ENCODE measurements around the gene CNPPD1. TPM values are rescaled to one million over a fixed set of nuclear protein-coding genes. Genes with fewer than 3 reads are reported as not detected.
A peak's percentile ranks its signal among the peaks of the same experiment; 100 is the strongest.

Gene CNPPD1
- total RNA-seq (10 to 100 TPM; 12.8 to 48.2 (median 36.2) TPM), polyA plus RNA-seq (10 to 100 TPM; 26.5 to 45.5 (median 34.2) TPM)
- long read RNA-seq, donor 1, transcript CNPPD1-201 (8 exons, 2,060 nt): major isoform, 5 of 11 reads
- long read RNA-seq, donor 1, partial matches to known transcripts: 6 of 11 reads
- long read RNA-seq, donor 1, other reads (novel, unspliced or antisense): 0 of 11 reads
- long read RNA-seq, donor 2, transcript CNPPD1-201 (8 exons, 2,060 nt): major isoform, 11 of 12 reads
- long read RNA-seq, donor 2, partial matches to known transcripts: 0 of 12 reads
- long read RNA-seq, donor 2, other reads (novel, unspliced or antisense): 0 of 12 reads
- long read RNA-seq, donor 3, partial matches to known transcripts: 0 of 2 reads
- long read RNA-seq, donor 3, other reads (novel, unspliced or antisense): 0 of 2 reads
- long read RNA-seq, donor 4, partial matches to known transcripts: 0 of 1 reads
- long read RNA-seq, donor 4, other reads (novel, unspliced or antisense): 0 of 1 reads
- long read RNA-seq, donor 5, transcript CNPPD1-201 (8 exons, 2,060 nt): major isoform, 8 of 46 reads
- long read RNA-seq, donor 5, partial matches to known transcripts: 37 of 46 reads
- long read RNA-seq, donor 5, other reads (novel, unspliced or antisense): 0 of 46 reads
- long read RNA-seq, donor 6: 0 reads
- long read RNA-seq, donor 7, transcript CNPPD1-201 (8 exons, 2,060 nt): major isoform, 12 of 20 reads
- long read RNA-seq, donor 7, partial matches to known transcripts: 7 of 20 reads
- long read RNA-seq, donor 7, other reads (novel, unspliced or antisense): 0 of 20 reads
- long read RNA-seq, donor 8, transcript CNPPD1-201 (8 exons, 2,060 nt): major isoform, 12 of 18 reads
- long read RNA-seq, donor 8, partial matches to known transcripts: 6 of 18 reads
- long read RNA-seq, donor 8, other reads (novel, unspliced or antisense): 0 of 18 reads
- long read RNA-seq, donor 9, transcript CNPPD1-201 (8 exons, 2,060 nt): major isoform, 6 of 6 reads
- long read RNA-seq, donor 9, partial matches to known transcripts: 0 of 6 reads
- long read RNA-seq, donor 9, other reads (novel, unspliced or antisense): 0 of 6 reads
- long read RNA-seq, donor 10, partial matches to known transcripts: 0 of 5 reads
- long read RNA-seq, donor 10, other reads (novel, unspliced or antisense): 0 of 5 reads

DNA sequence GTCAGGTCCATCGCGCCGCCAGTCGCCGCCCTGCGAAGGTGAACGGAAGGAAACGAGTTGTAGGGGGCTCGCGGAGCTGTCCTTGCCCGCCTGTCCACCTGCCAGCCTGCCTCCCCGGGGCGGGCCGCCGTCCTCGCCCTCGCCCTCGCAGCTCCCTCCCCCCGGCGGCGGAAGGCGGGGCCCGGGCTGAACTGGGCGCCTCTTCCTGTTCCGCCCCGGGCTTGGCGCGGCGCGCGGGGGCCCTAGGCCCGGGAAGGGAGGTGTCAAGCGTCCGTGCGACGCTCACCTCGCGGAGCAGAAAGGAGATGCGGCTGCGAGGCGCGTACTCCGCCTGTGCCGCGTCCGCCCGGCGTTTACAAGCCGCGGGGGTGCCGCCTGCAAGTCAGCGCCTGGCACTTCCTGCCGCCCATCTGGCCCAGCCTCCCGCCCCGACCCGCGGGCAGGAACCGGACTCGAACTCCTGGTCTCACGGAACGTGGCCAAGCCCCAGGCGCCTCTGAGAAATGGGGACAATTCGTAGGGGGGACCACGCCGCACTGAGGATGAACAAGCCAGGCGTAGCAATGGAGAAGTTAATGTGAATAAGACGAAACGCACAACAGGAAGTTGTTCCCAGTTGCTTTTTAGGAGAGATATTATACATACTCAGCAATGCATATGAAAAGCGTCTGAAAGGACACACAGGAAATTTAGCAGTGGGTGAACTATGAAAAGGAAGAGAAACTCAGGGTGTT lies at the start of gene CNPPD1:
TSS of gene CNPPD1 (minus strand) at position 108 of the 734 bp plus-strand sequence. CDS start at position 11, 97 bp downstream.
- Histone ChIP-seq H3K4me3 (peak within 1 kb of the TSS; percentile 77 to 91 (median 84)), H3K9me3 (no peaks in the 10 kb centered on the region), H3K27ac (peak within 1 kb of the TSS; percentile 96 to 100 (median 99)), H3K36me3 (peaks cover 50 to 61% (median 58%) of the 10 kb centered on the region in 4 donors), H3K4me1 (peaks cover 19 to 63% (median 49%) of the 10 kb centered on the region in 4 donors), H3K27me3 (no peaks in the 10 kb centered on the region)
- 0 to 2% (median 0%) methylated on average over 27 to 69 of the region's 69 CpGs for WGBS, 5 donors
- TF ChIP-seq CTCF (IDR thresholded peaks at IDR 0.05): no peak
- no peak for TF ChIP-seq EP300 (IDR thresholded peaks at IDR 0.05)
- peak in 2 of 4 donors; percentile 41 to 70 for TF ChIP-seq POLR2A (IDR thresholded peaks at IDR 0.05)
- TF ChIP-seq POLR2AphosphoS5 (IDR thresholded peaks at IDR 0.05): peak; percentile 87 to 98 (median 98)
- peak; percentile 93 to 96 for DNase-seq
- intact Hi-C loops (cut with DNase I; ENCODE audit: low total_unique reads): no loop called here

DNA sequence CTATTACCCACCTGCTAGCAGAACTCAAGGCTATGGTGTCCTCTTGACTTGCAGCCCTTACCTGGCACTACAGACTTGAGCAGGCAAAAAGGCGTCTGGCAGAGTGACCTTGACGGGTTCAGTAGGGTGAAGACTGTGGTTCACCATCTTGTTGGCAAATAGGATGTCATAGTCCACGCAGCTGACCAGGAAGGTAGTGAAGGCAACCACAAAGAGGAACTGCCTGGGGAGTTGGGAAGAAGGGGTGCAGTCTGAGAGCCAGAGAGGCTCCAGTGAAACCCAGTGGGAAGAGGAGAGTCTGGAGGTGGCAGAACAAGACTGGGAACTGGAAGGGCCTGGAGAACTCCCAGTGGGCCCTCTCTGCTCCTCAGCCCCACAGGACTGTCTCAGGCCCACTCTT lies 48.6 kb upstream of the CNPPD1 start:
- H3K36me3 ChIP-seq: peaks cover 55 to 69% (median 67%) of the 10 kb centered on the region in 4 donors
- intact Hi-C loops (cut with DNase I; ENCODE audit: low total_unique reads): loop anchor here (10.0 kb wide), 1 partner anchor 59 kb away; no protein-coding TSS in a partner anchor

DNA sequence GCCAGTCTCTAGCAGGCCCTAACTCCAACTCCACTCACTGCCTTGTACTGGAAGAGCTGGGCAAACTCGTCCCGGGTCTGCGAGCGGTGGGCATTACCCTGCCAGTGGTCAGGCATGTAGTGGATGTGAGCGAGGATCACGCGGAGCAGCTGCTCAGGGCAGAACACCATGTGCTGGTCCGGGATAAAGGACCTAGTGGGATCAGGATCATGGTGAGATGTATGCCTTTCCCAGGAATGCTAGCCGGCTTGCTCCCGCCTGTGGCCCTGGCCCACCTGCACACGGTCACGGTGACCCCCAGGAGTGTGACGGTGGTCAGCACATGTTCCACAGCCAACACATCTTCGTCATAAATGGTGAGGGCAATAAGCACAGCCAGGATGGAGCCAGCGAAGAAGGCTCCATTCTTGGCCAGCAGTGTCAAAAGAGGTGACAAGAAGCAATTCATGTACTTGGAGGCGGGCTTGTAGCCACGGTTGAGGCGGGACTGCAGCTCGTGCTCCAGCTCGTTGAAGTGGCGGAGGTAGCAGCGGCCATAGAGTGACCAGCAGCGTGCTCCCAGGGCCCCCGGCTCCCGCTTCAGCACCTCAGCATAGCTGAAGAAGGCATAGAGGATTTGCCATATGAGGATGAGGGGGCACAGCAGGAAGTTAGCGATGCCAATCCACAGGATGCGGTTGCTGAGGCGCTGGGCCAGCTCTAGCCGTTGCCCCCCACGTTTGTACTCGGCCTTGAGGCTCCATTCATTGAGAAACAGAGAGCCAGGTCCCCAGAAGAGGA lies 47.3 kb upstream of the CNPPD1 start:
- Histone ChIP-seq H3K36me3 (peaks cover 59 to 78% (median 75%) of the 10 kb centered on the region in 4 donors), H3K4me3 (no peak overlapping the region), H3K9me3 (no peaks in the 10 kb centered on the region), H3K27ac (no peak overlapping the region), H3K27me3 (no peaks in the 10 kb centered on the region), H3K4me1 (peaks cover 20 to 54% (median 28%) of the 10 kb centered on the region in 4 donors)
- DNase-seq: no peak
- WGBS, 5 donors: 87 to 96% (median 93%) methylated on average over 29 to 31 of the region's 31 CpGs
- intact Hi-C loops (cut with DNase I; ENCODE audit: low total_unique reads): loop anchor here (10.0 kb wide), 1 partner anchor 61 kb away; no protein-coding TSS in a partner anchor
- TF ChIP-seq POLR2AphosphoS5 (IDR thresholded peaks at IDR 0.05) (no peak), CTCF (IDR thresholded peaks at IDR 0.05) (no peak)

More for the DNA sequence above, 48.6 kb upstream of the CNPPD1 start:
- H3K27me3 ChIP-seq: no peaks in the 10 kb centered on the region
- TF ChIP-seq EP300 (IDR thresholded peaks at IDR 0.05): no peak
- TF ChIP-seq POLR2A (IDR thresholded peaks at IDR 0.05): no peak
- no peak for TF ChIP-seq POLR2AphosphoS5 (IDR thresholded peaks at IDR 0.05)
- no peak for TF ChIP-seq CTCF (IDR thresholded peaks at IDR 0.05)
- no peak for DNase-seq
- H3K4me3 ChIP-seq: no peak overlapping the region
- peaks cover 13 to 44% (median 23%) of the 10 kb centered on the region in 4 donors for H3K4me1 ChIP-seq
- no peaks in the 10 kb centered on the region for H3K9me3 ChIP-seq
- H3K27ac ChIP-seq: no peak overlapping the region
- 80 to 94% (median 90%) methylated on average over 3 of the region's 3 CpGs for WGBS, 5 donors
